NOMO-1 (cell line): ENCODE results near the gene SHOX.
"Not testable (repeated sequence)": the region's sequence is repeated elsewhere in the genome, so short reads cannot be mapped to it uniquely, and the experiment has no call there.

Source experiments
- DNase-seq, 2 experiments: peaks; one replicate each; lab custom pipeline; 2025; ENCODE audit not compliant: unreplicated experiment in 2 of 2; lab: John Stamatoyannopoulos, UW

Gene SHOX

GRCh38 chrX:630612-631496 is at the start of gene SHOX:
TSS of gene SHOX (plus strand) at chrX:630791. CDS start at chrX:630898, 107 bp downstream.
- DNase-seq: no peak

GRCh38 chrX:581066-581465 is 49.5 kb upstream of the SHOX start:
- no peak for DNase-seq

GRCh38 chrX:581720-582298 is 48.8 kb upstream of the SHOX start:
- no peak for DNase-seq

GRCh38 chrX:584572-584971 is 46.0 kb upstream of the SHOX start:
- DNase-seq: no peak

- DNase-seq: no peak
Measured at GRCh38 chrX:585115-585808, 45.3 kb upstream of the SHOX start.

GRCh38 chrX:586351-586750 is 44.2 kb upstream of the SHOX start:
- no peak for DNase-seq

GRCh38 chrX:589261-589660 is 41.3 kb upstream of the SHOX start:
- not testable (repeated sequence) for DNase-seq

GRCh38 chrX:590693-591404 is 39.7 kb upstream of the SHOX start:
- no peak for DNase-seq

GRCh38 chrX:599837-600715 is 30.5 kb upstream of the SHOX start:
- DNase-seq: no peak

- not testable (repeated sequence) for DNase-seq
Measured at GRCh38 chrX:603029-603428, 27.6 kb upstream of the SHOX start.

- not testable (repeated sequence) for DNase-seq
Measured at GRCh38 chrX:604616-605015, 26.0 kb upstream of the SHOX start.

GRCh38 chrX:608088-608487 is 22.5 kb upstream of the SHOX start:
- DNase-seq: not testable (repeated sequence)

GRCh38 chrX:614136-614535 is 16.5 kb upstream of the SHOX start:
- DNase-seq: no peak

- no peak for DNase-seq
Measured at GRCh38 chrX:617401-617800, 13.2 kb upstream of the SHOX start.

- DNase-seq: no peak
Measured at GRCh38 chrX:617891-618290, 12.7 kb upstream of the SHOX start.

GRCh38 chrX:618304-618703 is 12.3 kb upstream of the SHOX start:
- DNase-seq: not testable (repeated sequence)

GRCh38 chrX:618761-619450 is 11.7 kb upstream of the SHOX start:
- no peak for DNase-seq

GRCh38 chrX:619451-619811 is 11.2 kb upstream of the SHOX start:
- DNase-seq: no peak

- DNase-seq: no peak
Measured at GRCh38 chrX:619812-620531, 10.6 kb upstream of the SHOX start.
